Transverse colon (tissue), 4 donors: ENCODE results near the gene TAOK2. TPM values are rescaled to one million over a fixed set of nuclear protein-coding genes. Genes with fewer than 3 reads are reported as not detected.
A peak's percentile ranks its signal among the peaks of the same experiment; 100 is the strongest.
"Not testable (repeated sequence)": the region's sequence is repeated elsewhere in the genome, so short reads cannot be mapped to it uniquely, and the experiment has no call there.

ENCODE experiments used
- DNase-seq: peaks from one replicate; pipeline ENCODE4 v3.0.0-alpha.2; 2019
- H3K27ac ChIP-seq, 4 donors: fragments of 200-600 bp; sonication (generic); 2 replicates each; pipeline ENCODE4 v1.5.1; 2016 to 2018; ENCODE audit warnings: inconsistent platforms in 4 of 4
- H3K27me3 ChIP-seq: fragments of 200-600 bp; sonication (generic); 2 replicates; pipeline ENCODE4 v1.5.1; 2017; ENCODE audit warnings: inconsistent platforms
- H3K36me3 ChIP-seq, 4 donors: fragments of 200-600 bp; sonication (generic); 2 replicates each; pipeline ENCODE4 v1.5.1; 2017 to 2019; ENCODE audit warnings: inconsistent platforms in 4 of 4
- H3K4me1 ChIP-seq, 4 donors: fragments of 200-600 bp; sonication (generic); 2 replicates each; pipeline ENCODE4 v1.5.1; 2017 to 2020; ENCODE audit warnings: inconsistent platforms in 4 of 4
- H3K4me3 ChIP-seq, 4 donors: fragments of 200-600 bp; sonication (generic); 1 replicate in 1 of 4; 2 replicates in 3 of 4; pipeline versions ENCODE4 v1.5.1 to v1.6.1; 2017 to 2019; ENCODE audit warnings: inconsistent platforms in 4 of 4
- H3K9me3 ChIP-seq, 2 donors: fragments of 200-600 bp; sonication (generic); 2 replicates each; pipeline ENCODE4 v1.5.1; 2017 to 2019; ENCODE audit warnings: inconsistent platforms in 2 of 2
- EP300 ChIP-seq: sonication (generic); formaldehyde crosslinking; IDR thresholded peaks from one replicate; pipeline ENCODE4 v1.6.1; 2017; ENCODE audit warnings: antibody characterized with exemption, low read depth
- POLR2A ChIP-seq: fragments of 450-650 bp; IDR thresholded peaks from one replicate; pipeline ENCODE4 v1.6.1; 2016; ENCODE audit warnings: antibody characterized with exemption, mild to moderate bottlenecking, moderate library complexity
- POLR2AphosphoS5 ChIP-seq, 3 donors: sonication (generic); formaldehyde crosslinking; IDR thresholded peaks; one replicate each; pipeline ENCODE4 v1.6.1; 2016; ENCODE audit warnings: antibody characterized with exemption in 3 of 3
- WGBS, 2 donors: methylation state at CpG; one replicate each; pipeline ENCODE4 v1.1.5; 2018; ENCODE audit warnings: low coverage in 1 of 2; 5-methylcytosine and 5-hydroxymethylcytosine counted together
- in situ Hi-C, 4 donors: fragments of 200-750 bp; cut with MboI; loops; one replicate each; pipeline versions ENCODE4 v1.15.0 to v1.15.1; 2017; ENCODE audit warnings: low sequenced_read_pairs in 3 of 4, low pct_ligation_motif_present in 1 of 4, low pct_unique_long_range_greater_than_20kb in 1 of 4
- intact Hi-C: fragments of 100-400 bp; cut with DNase I; formaldehyde crosslinking; loops from one replicate; pipeline ENCODE4 v1.15.1; 2023; ENCODE audit warnings: low total_unique reads
- total RNA-seq, 4 donors: library from RNA; depleted of rRNA; stranded (reverse); fragments of >200 nt; gene quantifications; one replicate each; pipeline ENCODE4 v1.1.0, GENCODE V29; 2016
- TF ChIP-seq, protein P1 (sequence below), 5 experiments: fragments of 200-600 bp in 3 of 5; fragments of 450-650 bp in 2 of 5; sonication (generic) in 3 of 5; IDR thresholded peaks; 1 replicate in 2 of 5; 2 replicates in 3 of 5; pipeline ENCODE4 v1.5.1; 2016 to 2017; ENCODE audit warnings: antibody characterized with exemption in 5 of 5, inconsistent platforms in 3 of 5, mild to moderate bottlenecking in 2 of 5, moderate library complexity in 1 of 5

The TAOK2 gene
- total RNA-seq, 4 donors from 2014 or later, result 54.6 to 103 (median 68.1) TPM

DNA sequence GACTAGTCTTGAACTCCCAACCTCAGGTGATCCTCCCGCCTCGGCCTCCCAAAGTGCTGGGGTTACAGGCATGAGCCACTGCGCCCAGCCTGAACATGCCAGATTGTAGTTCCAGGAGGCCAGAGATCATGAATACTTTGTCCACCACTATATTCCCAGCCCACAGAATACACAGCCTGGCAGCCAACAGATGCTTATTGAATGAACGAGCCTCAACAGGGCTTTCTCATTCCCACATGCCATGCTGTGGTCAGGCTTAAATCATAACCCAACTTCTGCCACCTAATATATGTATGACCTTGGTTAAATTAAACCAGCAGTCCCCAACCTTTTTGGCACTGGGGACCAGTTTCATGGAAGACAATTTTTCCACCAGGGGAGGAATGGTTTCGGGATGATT lies 14.9 kb upstream of the TAOK2 start:
- WGBS, 2 donors, result 83 to 88% methylated on average over 1 to 5 of the region's 5 CpGs
- H3K27me3 ChIP-seq, result no peaks in the 10 kb centered on the region
- TF ChIP-seq POLR2A (no peak), EP300 (no peak), POLR2AphosphoS5 (IDR thresholded peaks at IDR 0.05) (no peak)
- no peak overlapping the region for H3K27ac ChIP-seq
- no peaks in the 10 kb centered on the region for H3K36me3 ChIP-seq
- H3K4me1 ChIP-seq, result peaks cover 0 to 19% (median 15%) of the 10 kb centered on the region in 4 donors
- no peaks in the 10 kb centered on the region for H3K9me3 ChIP-seq
- in situ Hi-C loops, result no loop called here
- no peak for DNase-seq
- intact Hi-C loops, result no loop called here
- no peak overlapping the region for H3K4me3 ChIP-seq

- Histone ChIP-seq H3K27me3 (no peaks in the 10 kb centered on the region), H3K36me3 (no peaks in the 10 kb centered on the region), H3K4me1 (peaks cover 0 to 23% (median 16%) of the 10 kb centered on the region in 4 donors), H3K9me3 (no peaks in the 10 kb centered on the region), H3K4me3 (no peak overlapping the region), H3K27ac (no peak overlapping the region)
- in situ Hi-C loops, result no loop called here
- WGBS, 2 donors, result 79 to 96% methylated on average over 3 to 9 of the region's 9 CpGs
- no peak for DNase-seq
- no peak for TF ChIP-seq POLR2AphosphoS5 (IDR thresholded peaks at IDR 0.05)
- TF ChIP-seq EP300, result no peak
- TF ChIP-seq, protein P1, sequence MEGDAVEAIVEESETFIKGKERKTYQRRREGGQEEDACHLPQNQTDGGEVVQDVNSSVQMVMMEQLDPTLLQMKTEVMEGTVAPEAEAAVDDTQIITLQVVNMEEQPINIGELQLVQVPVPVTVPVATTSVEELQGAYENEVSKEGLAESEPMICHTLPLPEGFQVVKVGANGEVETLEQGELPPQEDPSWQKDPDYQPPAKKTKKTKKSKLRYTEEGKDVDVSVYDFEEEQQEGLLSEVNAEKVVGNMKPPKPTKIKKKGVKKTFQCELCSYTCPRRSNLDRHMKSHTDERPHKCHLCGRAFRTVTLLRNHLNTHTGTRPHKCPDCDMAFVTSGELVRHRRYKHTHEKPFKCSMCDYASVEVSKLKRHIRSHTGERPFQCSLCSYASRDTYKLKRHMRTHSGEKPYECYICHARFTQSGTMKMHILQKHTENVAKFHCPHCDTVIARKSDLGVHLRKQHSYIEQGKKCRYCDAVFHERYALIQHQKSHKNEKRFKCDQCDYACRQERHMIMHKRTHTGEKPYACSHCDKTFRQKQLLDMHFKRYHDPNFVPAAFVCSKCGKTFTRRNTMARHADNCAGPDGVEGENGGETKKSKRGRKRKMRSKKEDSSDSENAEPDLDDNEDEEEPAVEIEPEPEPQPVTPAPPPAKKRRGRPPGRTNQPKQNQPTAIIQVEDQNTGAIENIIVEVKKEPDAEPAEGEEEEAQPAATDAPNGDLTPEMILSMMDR (IDR thresholded peaks at IDR 0.05), result no peak
- intact Hi-C loops, result no loop called here
Observed at GRCh38 chr16:29959293-29959692, 14.4 kb upstream of the TAOK2 start.

- H3K4me3 ChIP-seq, DNase-seq, H3K9me3 ChIP-seq, in situ Hi-C loops, intact Hi-C loops, H3K27ac ChIP-seq, H3K36me3 ChIP-seq, H3K27me3 ChIP-seq: not testable (repeated sequence)
- 84 to 93% methylated on average over 2 to 4 of the region's 4 CpGs for WGBS, 2 donors
- peaks cover 0 to 28% (median 20%) of the 10 kb centered on the region in 4 donors for H3K4me1 ChIP-seq
Observed at GRCh38 chr16:29959821-29960220, 13.8 kb upstream of the TAOK2 start.

GRCh38 chr16:29961127-29961478 lies 12.6 kb upstream of the TAOK2 start:
- in situ Hi-C loops (no loop called here), intact Hi-C loops (no loop called here)
- TF ChIP-seq POLR2AphosphoS5 (IDR thresholded peaks at IDR 0.05) (no peak), EP300 (no peak)
- TF ChIP-seq, protein P1 (IDR thresholded peaks at IDR 0.05), result no peak

DNA sequence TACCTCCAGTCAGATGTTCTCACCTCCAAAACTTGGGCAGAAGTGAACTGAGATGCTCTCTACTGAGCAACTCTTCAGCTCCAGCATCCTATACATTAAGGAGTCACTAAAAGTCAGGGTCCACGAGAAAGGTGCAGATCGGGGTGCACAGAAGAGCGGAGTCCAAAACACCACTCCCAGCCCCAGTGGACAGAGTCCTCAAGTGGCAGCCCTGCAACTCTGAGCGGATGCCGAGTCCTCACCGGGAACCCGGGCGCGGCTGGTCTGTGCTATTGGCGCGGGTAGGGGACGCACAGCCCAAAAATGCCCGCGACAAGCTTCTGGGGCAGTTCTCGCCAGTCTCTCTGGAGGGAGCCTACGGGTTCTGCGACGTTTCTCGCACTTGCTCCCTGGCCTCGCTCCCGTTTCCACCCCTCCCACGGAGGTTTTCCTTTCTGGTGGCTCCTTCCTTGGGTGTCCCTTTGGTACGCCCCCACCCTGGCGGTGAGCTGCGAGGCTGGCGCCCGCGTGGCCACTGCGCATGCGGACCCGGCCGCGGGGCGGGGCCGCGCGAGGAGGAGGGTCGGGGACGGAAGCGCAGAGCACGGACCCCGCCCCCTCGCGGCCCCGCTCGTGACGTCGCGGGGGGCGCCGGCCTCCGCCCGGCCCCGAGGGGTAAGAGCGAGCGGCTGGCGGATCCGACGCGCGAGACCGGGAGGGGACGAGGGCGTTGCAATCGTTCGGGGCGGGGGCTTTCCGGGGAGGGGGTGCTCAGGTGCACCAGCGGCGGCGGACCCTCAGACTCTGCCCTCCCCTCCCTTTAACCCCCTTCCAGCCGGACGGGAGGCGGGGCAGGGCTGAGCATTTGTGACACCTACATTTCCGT lies 12.0 kb upstream of the TAOK2 start, which contains the start of gene TMEM219:
TMEM219 (plus strand) TSS at position 601 of the 865 bp plus-strand sequence. CDS start 1,065 bp downstream, outside the sequence.
- H3K27me3 ChIP-seq, result no peaks in the 10 kb centered on the region
- WGBS, 2 donors, result 0% methylated on average over 50 of the region's 75 CpGs; no CpG with 5 or more reads in 1 of the 2 donors
- peak within 1 kb of the TSS; percentile 60 to 90 (median 76) for H3K4me3 ChIP-seq
- H3K4me1 ChIP-seq, result peaks cover 0 to 38% (median 20%) of the 10 kb centered on the region in 4 donors
- peak within 1 kb of the TSS; percentile 93 to 98 (median 96) for H3K27ac ChIP-seq
- no peaks in the 10 kb centered on the region for H3K36me3 ChIP-seq
- in situ Hi-C loops, result no loop called here
- no peaks in the 10 kb centered on the region for H3K9me3 ChIP-seq
- intact Hi-C loops, result no loop called here
- TF ChIP-seq POLR2A (peak; percentile 64), POLR2AphosphoS5 (IDR thresholded peaks at IDR 0.05) (peak; percentile 66 to 90 (median 83)), EP300 (no peak)
- TF ChIP-seq, protein P1 (IDR thresholded peaks at IDR 0.05), result peak; percentile 48 to 90 (median 59)
- peak; percentile 94 for DNase-seq

More at GRCh38 chr16:29961127-29961478, 12.6 kb upstream of the TAOK2 start:
- Histone ChIP-seq H3K27me3 (no peaks in the 10 kb centered on the region), H3K36me3 (no peaks in the 10 kb centered on the region), H3K9me3 (no peaks in the 10 kb centered on the region), H3K27ac (peak overlapping the region; percentile 93 to 98 (median 96)), H3K4me1 (peaks cover 0 to 36% (median 20%) of the 10 kb centered on the region in 4 donors), H3K4me3 (peak overlapping the region in 3 of 4 donors; percentile 60 to 83 (median 70))
- no peak for DNase-seq
- WGBS, 2 donors, result 60% methylated on average over 1 to 10 of the region's 10 CpGs
